ENCODE data around the gene UTP11. TPM values are rescaled to one million over a fixed set of nuclear protein-coding genes. Genes with fewer than 3 reads are reported as not detected.

The UTP11 gene
- total RNA-seq, 1 experiment from 2014 or later = 102 TPM

GRCh38 chr1:38068220-38068979, 55.9 kb downstream of the UTP11 start:
- DNase-seq (ENCODE audit: low spot score) = no peak

- no peak for DNase-seq (ENCODE audit: low spot score)
These were observed 56.4 kb downstream of the UTP11 start for GRCh38 chr1:38068980-38069340.

DNA sequence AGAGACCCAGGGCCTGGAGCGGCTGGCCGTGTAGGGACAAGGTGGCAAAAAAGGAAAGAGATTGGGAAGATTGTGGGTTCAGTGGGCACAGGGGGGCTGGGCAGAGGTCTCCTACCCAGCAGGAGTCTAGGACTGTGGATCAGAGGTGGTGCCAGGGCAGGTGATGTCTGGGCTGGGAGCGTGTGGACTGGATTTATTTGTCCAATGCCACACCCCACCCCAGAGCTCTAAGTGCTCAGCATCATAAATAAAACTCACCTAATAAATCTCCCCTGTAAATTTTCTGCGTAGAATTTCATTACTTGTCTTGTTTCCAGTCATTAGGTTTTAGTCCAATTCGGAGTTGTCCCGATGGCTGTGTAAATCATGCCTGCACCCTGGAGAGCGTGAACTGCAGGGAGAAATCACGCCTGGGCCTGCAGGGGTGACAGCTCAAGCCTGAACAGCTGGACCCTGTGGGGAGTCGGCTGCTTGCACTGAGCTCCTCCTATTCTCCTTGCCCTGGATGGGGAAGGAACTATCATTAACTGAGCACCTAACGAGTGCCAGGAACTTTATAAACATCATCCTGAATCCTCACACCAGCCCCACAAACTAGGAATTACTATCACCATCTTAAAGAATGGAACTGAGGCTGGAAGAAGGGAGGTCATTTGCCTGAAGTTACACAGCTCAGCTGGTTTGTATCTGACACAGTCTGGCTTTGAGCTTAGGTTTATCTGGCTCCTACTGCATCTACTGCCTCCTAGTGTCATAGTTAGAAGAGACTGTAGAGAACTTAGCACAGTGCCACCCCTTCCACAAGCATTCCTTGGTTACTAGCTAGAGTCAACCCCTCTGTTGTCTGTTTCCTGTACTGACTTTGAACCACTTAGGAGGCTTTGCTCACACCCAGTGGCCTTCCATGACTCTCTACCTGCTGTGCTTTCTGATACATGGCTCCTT, 59.0 kb downstream of the UTP11 start:
- DNase-seq (ENCODE audit: low spot score) = peak; percentile 33

DNA sequence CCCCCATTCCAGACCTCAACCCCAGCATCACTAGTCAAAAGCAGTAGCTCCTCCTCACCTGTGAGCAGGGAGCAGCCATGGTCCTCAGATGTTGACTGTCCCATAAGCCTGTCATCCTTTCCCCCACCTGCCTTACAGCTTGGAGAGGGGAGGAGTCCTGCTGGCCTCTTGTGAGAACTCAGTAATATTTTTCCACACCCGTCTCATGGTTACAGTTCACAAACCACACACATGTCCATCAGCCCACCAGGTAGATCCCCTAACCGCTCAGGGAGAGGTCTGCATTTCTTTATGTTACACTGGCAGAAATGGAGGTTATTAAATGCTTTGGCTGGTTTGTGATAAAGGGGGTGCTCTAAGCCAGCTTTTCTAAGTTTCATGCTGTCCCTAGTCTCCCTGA, 60.3 kb downstream of the UTP11 start:
- no peak for DNase-seq (ENCODE audit: low spot score)

DNA sequence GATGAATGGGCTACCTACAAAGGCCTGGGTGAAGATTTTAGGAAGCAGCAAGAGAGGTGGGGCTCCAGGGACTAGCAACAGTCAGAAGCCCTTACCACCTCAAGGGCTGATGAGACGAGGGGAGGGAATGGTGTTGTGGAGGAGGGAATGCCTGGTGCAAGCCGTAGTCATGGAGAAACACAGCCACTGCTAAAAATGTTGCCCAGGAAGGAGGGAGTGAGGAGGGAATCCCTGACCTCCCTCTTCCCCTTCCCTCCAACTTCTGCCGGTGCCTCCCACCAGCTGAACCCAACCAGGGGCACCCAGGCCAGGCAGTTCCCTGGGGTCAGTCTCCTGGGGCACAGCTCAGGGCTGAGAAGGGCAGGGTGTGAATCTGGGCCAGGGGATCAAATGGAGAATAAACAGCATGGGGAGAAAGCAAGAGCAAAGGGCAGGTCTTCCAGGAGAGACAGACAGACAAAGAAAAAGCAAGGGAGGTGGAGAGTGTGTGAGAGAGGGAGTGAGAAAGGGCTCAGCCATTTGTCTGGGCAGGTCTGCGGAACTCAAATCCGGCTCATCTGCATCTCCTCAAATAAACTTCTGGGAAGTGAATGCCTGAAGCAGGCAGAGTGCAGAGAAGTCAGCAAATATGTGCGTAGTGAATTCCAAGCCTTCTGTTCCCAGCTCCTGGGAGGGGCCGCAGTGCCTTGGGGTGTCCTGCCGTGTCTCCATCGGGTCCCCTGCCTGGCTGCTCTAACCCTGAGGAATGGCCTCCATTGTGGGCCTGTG, 61.2 kb downstream of the UTP11 start:
- no peak for DNase-seq (ENCODE audit: low spot score)

GRCh38 chr1:38074302-38074677, 61.8 kb downstream of the UTP11 start:
- DNase-seq (ENCODE audit: low spot score) = no peak

Other genes starting within 250 kb of the UTP11 start
- gene EPHA10, start 247.6 kb upstream of the UTP11 start, total RNA-seq (2014; rRNA removed; shearing (Covaris generic)) = not detected in 2 replicates
- gene MANEAL, start 218.9 kb upstream of the UTP11 start, total RNA-seq (2014; rRNA removed; shearing (Covaris generic)) = 13.2 and 13.9 TPM in 2 replicates
- 22.9 and 34.6 TPM in 2 replicates for gene C1orf122, start 204.9 kb upstream of the UTP11 start, total RNA-seq (2014; rRNA removed; shearing (Covaris generic))
- 30.6 and 39.5 TPM in 2 replicates for gene YRDC, start 204.5 kb upstream of the UTP11 start, total RNA-seq (2014; rRNA removed; shearing (Covaris generic))
- 0.69 and 3.2 TPM in 2 replicates for gene MTF1, start 153.1 kb upstream of the UTP11 start, total RNA-seq (2014; rRNA removed; shearing (Covaris generic))
- gene INPP5B, start 65.7 kb upstream of the UTP11 start, total RNA-seq (2014; rRNA removed; shearing (Covaris generic)) = 7.5 and 9.1 TPM in 2 replicates
- 77.4 and 117 TPM in 2 replicates for gene SF3A3, start 22.7 kb upstream of the UTP11 start, total RNA-seq (2014; rRNA removed; shearing (Covaris generic))
- 14.8 and 23.1 TPM in 2 replicates for gene FHL3, start 7.2 kb upstream of the UTP11 start, total RNA-seq (2014; rRNA removed; shearing (Covaris generic))
- 0.41 TPM in 1 of 2 replicates, not detected in the other for gene POU3F1, start 34.1 kb downstream of the UTP11 start, total RNA-seq (2014; rRNA removed; shearing (Covaris generic))